IMR-90 (cell line): ENCODE measurements around the gene CARD19. TPM values are rescaled to one million over a fixed set of nuclear protein-coding genes. Genes with fewer than 3 reads are reported as not detected.

Source experiments
- ATAC-seq: fragments of 200-7000 bp; cut with Tn5 transposase; 2 replicates; pipeline ENCODE4 v1.9.1; 2020; ENCODE audit warnings: low read depth, mild to moderate bottlenecking, moderate library complexity
- BruUV-seq: library from RNA; stranded (reverse); fragments of 400-500 nt; replicated peaks from 2 replicates; lab custom pipeline; 2021; lab: Mats Ljungman, UMichigan
- CTCF ChIA-PET: fragments of 300-600 bp; formaldehyde crosslinking; extraction: SDS; loops from one replicate; lab custom pipeline; 2021; ENCODE audit warnings: antibody characterized with exemption; lab: Yijun Ruan, JAX
- POLR2A ChIA-PET: fragments of 300-600 bp; sonication (Branson Sonifier 250); formaldehyde crosslinking; loops from one replicate; lab custom pipeline; 2022; ENCODE audit warnings: antibody characterized with exemption; ENCODE audit not compliant: unreplicated experiment; lab: Charles Lee
- DNase-seq: peaks from one replicate; pipeline ENCODE4 v3.0.0; 2013
- H2AFZ ChIP-seq: replicated peaks from 2 replicates; pipeline ENCODE3; 2013; ENCODE audit warnings: low read length, mild to moderate bottlenecking; ENCODE audit not compliant: poor library complexity
- H2AK5ac ChIP-seq: 2 replicates; pipeline ENCODE4 v1.6.1; 2013; ENCODE audit warnings: low read depth, low read length, inconsistent platforms
- H2AK9ac ChIP-seq: replicated peaks from 2 replicates; pipeline ENCODE3; 2013; ENCODE audit warnings: mild to moderate bottlenecking, low read depth, low read length, moderate library complexity; ENCODE audit not compliant: poor library complexity
- H2BK120ac ChIP-seq: 2 replicates; pipeline ENCODE4 v1.6.1; 2013; ENCODE audit warnings: low read depth, low read length, inconsistent platforms
- H2BK15ac ChIP-seq: 3 replicates; pipeline ENCODE4 v1.6.1; 2013; ENCODE audit warnings: low read depth, low read length, inconsistent platforms
- H2BK20ac ChIP-seq: 2 replicates; pipeline ENCODE4 v1.6.1; 2013; ENCODE audit warnings: low read depth, mild to moderate bottlenecking, inconsistent platforms, low read length, moderate library complexity
- H2BK5ac ChIP-seq: 2 replicates; pipeline ENCODE4 v1.6.1; 2013; ENCODE audit warnings: mild to moderate bottlenecking, low read depth, low read length, inconsistent platforms; ENCODE audit not compliant: poor library complexity, severe bottlenecking
- H3K14ac ChIP-seq: replicated peaks from 2 replicates; pipeline ENCODE4 v1.6.1; 2013; ENCODE audit warnings: low read depth, low read length, inconsistent platforms
- H3K18ac ChIP-seq: 2 replicates; pipeline ENCODE4 v1.6.1; 2013; ENCODE audit warnings: low read depth, low read length, control low read depth
- H3K23ac ChIP-seq: 2 replicates; pipeline ENCODE4 v1.6.1; 2013; ENCODE audit warnings: low read depth, low read length, inconsistent platforms
- H3K27ac ChIP-seq: 2 replicates; pipeline ENCODE4 v1.5.1; 2013; ENCODE audit warnings: mild to moderate bottlenecking, control low read depth, low read length; ENCODE audit not compliant: insufficient read depth
- H3K27me3 ChIP-seq: 2 replicates; pipeline ENCODE4 v1.6.1; 2013; ENCODE audit warnings: low read length; ENCODE audit not compliant: control insufficient read depth, insufficient read depth
- H3K36me3 ChIP-seq: 2 replicates; pipeline ENCODE4 v1.6.1; 2013; ENCODE audit warnings: low read length, mixed read lengths; ENCODE audit not compliant: control insufficient read depth, insufficient read depth
- H3K4ac ChIP-seq: 2 replicates; pipeline ENCODE4 v1.6.1; 2013; ENCODE audit warnings: low read depth, low read length, inconsistent platforms
- H3K4me1 ChIP-seq: 2 replicates; pipeline ENCODE4 v1.6.1; 2013; ENCODE audit warnings: low read length, mixed read lengths; ENCODE audit not compliant: control insufficient read depth, insufficient read depth
- H3K4me2 ChIP-seq: 2 replicates; pipeline ENCODE4 v1.6.1; 2013; ENCODE audit warnings: low read depth, mild to moderate bottlenecking, control low read depth, low read length, moderate library complexity
- H3K4me3 ChIP-seq: 2 replicates; pipeline ENCODE4 v1.5.1; 2013; ENCODE audit warnings: low read depth, mild to moderate bottlenecking, control low read depth, low read length, moderate library complexity; ENCODE audit not compliant: insufficient read depth
- H3K56ac ChIP-seq: 2 replicates; pipeline ENCODE4 v1.6.1; 2013; ENCODE audit warnings: low read length, inconsistent platforms; ENCODE audit not compliant: insufficient read depth; ENCODE audit errors: extremely low read depth
- H3K79me1 ChIP-seq, 2 experiments: 2 replicates each; pipeline ENCODE4 v1.6.1; 2013; ENCODE audit warnings: low read length in 2 of 2, inconsistent platforms in 1 of 2, low read depth in 1 of 2
- H3K9ac ChIP-seq: 2 replicates; pipeline ENCODE4 v1.6.1; 2013; ENCODE audit warnings: low read depth, low read length, control low read depth
- H3K9me1 ChIP-seq: 2 replicates; pipeline ENCODE4 v1.6.1; 2013; ENCODE audit warnings: low read length, inconsistent platforms; ENCODE audit not compliant: insufficient read depth
- H3K9me3 ChIP-seq: 2 replicates; pipeline ENCODE4 v1.6.1; 2013; ENCODE audit warnings: low read length; ENCODE audit not compliant: control insufficient read depth, insufficient read depth
- H4K20me1 ChIP-seq: 2 replicates; pipeline ENCODE4 v1.6.1; 2013; ENCODE audit warnings: low read length, inconsistent platforms; ENCODE audit not compliant: insufficient read depth
- H4K5ac ChIP-seq: 2 replicates; pipeline ENCODE4 v1.6.1; 2013; ENCODE audit warnings: mild to moderate bottlenecking, low read depth, low read length, control low read depth
- H4K8ac ChIP-seq, 2 experiments: 2 replicates each; pipeline ENCODE4 v1.6.1; 2013; ENCODE audit warnings: low read depth in 2 of 2, low read length in 2 of 2, control low read depth in 1 of 2, inconsistent platforms in 1 of 2
- H4K91ac ChIP-seq: 2 replicates; pipeline ENCODE4 v1.6.1; 2013; ENCODE audit warnings: low read depth, low read length, inconsistent platforms; ENCODE audit not compliant: insufficient read depth
- FOS ChIP-seq: fragments of 150-350 bp; IDR thresholded peaks from 2 replicates; pipeline ENCODE4 v1.6.1; 2016; ENCODE audit warnings: low read depth, low read length
- MAZ ChIP-seq: IDR thresholded peaks from 2 replicates; pipeline ENCODE4 v1.6.1; 2012; ENCODE audit warnings: low read depth, mild to moderate bottlenecking, low read length, improper control_type of control experiment, moderate library complexity, borderline replicate concordance
- RCOR1 ChIP-seq: IDR thresholded peaks from 2 replicates; pipeline ENCODE4 v1.6.1; 2012; ENCODE audit warnings: mild to moderate bottlenecking, low read length, improper control_type of control experiment; ENCODE audit not compliant: insufficient replicate concordance
- WGBS, 2 experiments: methylation state at CpG; one replicate each; pipeline versions ENCODE4 v1.1.5 to v1.1.7; 2013; ENCODE audit warnings: missing lambda C conversion rate in 2 of 2; ENCODE audit not compliant: insufficient read length in 1 of 2; ENCODE audit errors: extremely low coverage in 2 of 2; 5-methylcytosine and 5-hydroxymethylcytosine counted together
- dilution Hi-C: fragments of 300-500 bp; cut with HindIII; formaldehyde crosslinking; loops from one replicate; pipeline ENCODE4 v1.14.3; 2018; ENCODE audit warnings: low sequenced_read_pairs; ENCODE audit not compliant: unreplicated experiment
- in situ Hi-C: fragments of 300-500 bp; cut with MboI; formaldehyde crosslinking; loops from 3 replicates; pipeline ENCODE4 v1.14.3; 2019; ENCODE audit warnings: low sequenced_read_pairs, inconsistent platforms, mixed read lengths
- intact Hi-C: fragments of 100-400 bp; cut with micrococcal nuclease; formaldehyde crosslinking; loops from 2 replicates; pipeline ENCODE4 v1.10.0; 2022
- polyA plus RNA-seq, 3 experiments: library from polyadenylated mRNA; depleted of rRNA; stranded (reverse); fragments of >200 nt; gene quantifications; 2 replicates each; pipeline ENCODE4 v1.2.3, GENCODE V29; 2012; ENCODE audit warnings: low replicate concordance in 1 of 3
- total RNA-seq: library from RNA; depleted of rRNA; stranded (reverse); fragments of >200 nt; gene quantifications from 2 replicates; pipeline ENCODE4 v1.2.3, GENCODE V29; 2012
- TF ChIP-seq, protein P1 (sequence below): fragments of 150-350 bp; IDR thresholded peaks from 2 replicates; pipeline ENCODE4 v1.6.1; 2017; ENCODE audit warnings: mild to moderate bottlenecking, antibody characterized with exemption, low read length, low read depth

The CARD19 gene
- total and polyA plus RNA-seq, 2 of the 4 experiments (the other 2 are of a cell fraction): 17.4 to 111 TPM

DNA sequence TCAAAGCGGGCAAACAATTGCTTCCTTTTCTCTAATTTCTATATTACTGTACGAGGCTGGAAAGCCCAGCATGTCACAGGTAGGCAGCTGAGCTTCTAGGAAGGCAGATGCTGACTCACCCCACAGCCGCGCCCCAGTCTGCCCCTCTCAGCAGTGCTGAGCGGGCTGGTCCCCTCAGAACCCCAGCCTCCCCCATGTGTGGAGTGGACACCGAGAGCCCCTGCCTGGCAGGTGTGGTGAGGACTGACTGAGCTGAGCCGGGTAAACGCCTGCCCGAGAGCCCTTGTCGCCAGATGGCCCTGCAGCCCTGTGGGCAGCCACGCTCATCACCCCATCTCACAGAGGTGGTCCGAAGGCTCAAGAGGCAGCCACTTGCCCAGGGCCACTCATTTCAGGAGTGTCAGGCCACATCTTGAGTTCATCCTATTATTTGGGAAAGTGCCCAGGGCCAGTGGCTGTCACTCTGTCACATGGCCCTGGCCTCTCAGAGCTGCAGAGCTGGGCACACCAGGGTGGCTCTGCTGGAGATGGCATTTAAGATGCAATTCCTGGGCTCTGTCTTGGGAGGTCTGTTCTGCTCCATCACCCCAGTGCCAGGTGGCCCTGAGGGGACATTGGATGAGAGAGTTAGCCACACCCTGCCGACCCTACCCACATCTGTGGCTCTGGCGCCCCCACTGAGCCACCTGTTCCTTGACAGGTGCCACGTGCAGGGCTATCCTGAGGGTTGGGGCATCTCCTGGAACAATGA lies 12.4 kb downstream of the CARD19 start:
- Histone ChIP-seq H3K4me3 (no peak overlapping the region), H2BK15ac (no peak overlapping the region), H3K56ac (no peak overlapping the region), H4K5ac (no peak overlapping the region), H2BK120ac (no peak overlapping the region), H4K20me1 (peaks cover 23% of the 10 kb centered on the region; the same call in 1 of the 2 replicates), H3K4me1 (no peaks in the 10 kb centered on the region), H3K4me2 (no peak overlapping the region), H4K8ac (no peak overlapping the region), H2AK9ac (peak overlapping the region; percentile 26), H4K91ac (no peak overlapping the region), H3K27ac (no peak overlapping the region), H3K18ac (no peak overlapping the region), H2BK5ac (no peak overlapping the region), H3K9me1 (no peaks in the 10 kb centered on the region; the same call in 1 of the 2 replicates), H3K79me1 (peaks cover 15 to 25% of the 10 kb centered on the region in 2 experiments), H3K27me3 (no peaks in the 10 kb centered on the region), H3K14ac (no peak overlapping the region), H2AK5ac (0 out of 2 replicates have a peak overlapping the region, but pooled peaks have one; percentile 14), H3K36me3 (peaks cover 27% of the 10 kb centered on the region), H2AFZ (no peak overlapping the region), H3K4ac (no peak overlapping the region), H3K9me3 (no peaks in the 10 kb centered on the region), H2BK20ac (no peak overlapping the region), H3K23ac (no peak overlapping the region), H3K9ac (no peak overlapping the region)
- no peak for DNase-seq
- TF ChIP-seq FOS (no peak), RCOR1 (no peak), MAZ (no peak)
- TF ChIP-seq, protein P1, sequence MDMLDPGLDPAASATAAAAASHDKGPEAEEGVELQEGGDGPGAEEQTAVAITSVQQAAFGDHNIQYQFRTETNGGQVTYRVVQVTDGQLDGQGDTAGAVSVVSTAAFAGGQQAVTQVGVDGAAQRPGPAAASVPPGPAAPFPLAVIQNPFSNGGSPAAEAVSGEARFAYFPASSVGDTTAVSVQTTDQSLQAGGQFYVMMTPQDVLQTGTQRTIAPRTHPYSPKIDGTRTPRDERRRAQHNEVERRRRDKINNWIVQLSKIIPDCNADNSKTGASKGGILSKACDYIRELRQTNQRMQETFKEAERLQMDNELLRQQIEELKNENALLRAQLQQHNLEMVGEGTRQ: no peak
- in situ Hi-C loops (loop anchor here (25.0 kb wide), 1 partner anchor 454 kb away; no protein-coding TSS in a partner anchor), intact Hi-C loops (loop anchor here (1.0 to 5.0 kb wide), 5 partner anchors 44 to 197 kb away; no protein-coding TSS in a partner anchor), dilution Hi-C loops (no loop called here)
- CTCF ChIA-PET: interaction anchor here (0.6 to 1.6 kb wide), 12 partner anchors 10 to 323 kb away, joined by 3 to 9 read pairs (median 3); partner anchors contain the start of genes CARD19 and NINJ1
- WGBS, 2 experiments: 95% methylated on average over 5 of the region's 15 CpGs; no CpG with 5 or more reads in 1 of the 2 experiments
- POLR2A ChIA-PET: no interaction called here
- ATAC-seq: no peak
- no TSS peak for BruUV-seq
